HUES64 (cell line): ENCODE measurements around the gene ESRRB.

Experiments used
- H3K27ac ChIP-seq: 2 replicates; pipeline ENCODE4 v1.7.0; 2013; ENCODE audit warnings: low read depth, low read length, inconsistent platforms
- H3K27me3 ChIP-seq: 2 replicates; pipeline ENCODE4 v1.6.1; 2013; ENCODE audit warnings: mild to moderate bottlenecking, low read length; ENCODE audit not compliant: insufficient read depth
- H3K36me3 ChIP-seq: 2 replicates; pipeline ENCODE4 v1.6.1; 2013; ENCODE audit warnings: mild to moderate bottlenecking, low read length; ENCODE audit not compliant: insufficient read depth
- H3K4me1 ChIP-seq: 2 replicates; pipeline ENCODE4 v1.6.1; 2013; ENCODE audit warnings: mild to moderate bottlenecking, low read length, moderate library complexity; ENCODE audit not compliant: insufficient read depth
- H3K4me3 ChIP-seq: 2 replicates; pipeline ENCODE4 v1.5.1; 2013; ENCODE audit warnings: mild to moderate bottlenecking, low read length, moderate library complexity
- H3K9ac ChIP-seq: 2 replicates; pipeline ENCODE4 v1.6.1; 2013; ENCODE audit warnings: mild to moderate bottlenecking, low read depth, low read length
- H3K9me3 ChIP-seq: 2 replicates; pipeline ENCODE4 v1.6.1; 2013; ENCODE audit warnings: low read depth, low read length; ENCODE audit not compliant: insufficient read depth
- WGBS: fragments of 150-250, 120-280 bp; methylation state at CpG from one replicate; pipeline ENCODE4 v1.1.7; 2013; ENCODE audit warnings: missing lambda C conversion rate; 5-methylcytosine and 5-hydroxymethylcytosine counted together

Gene ESRRB

GRCh38 chr14:76430475-76430980 is 54.6 kb downstream of the ESRRB start:
- no peaks in the 10 kb centered on the region for H3K9me3 ChIP-seq
- no peak overlapping the region for H3K4me3 ChIP-seq
- H3K27me3 ChIP-seq, result no peaks in the 10 kb centered on the region
- H3K36me3 ChIP-seq, result no peaks in the 10 kb centered on the region
- WGBS, result 85% methylated on average over 4 of the region's 4 CpGs
- H3K9ac ChIP-seq, result no peak overlapping the region
- no peak overlapping the region for H3K27ac ChIP-seq
- no peaks in the 10 kb centered on the region for H3K4me1 ChIP-seq

- WGBS, result 91% methylated on average over 9 of the region's 9 CpGs
- Histone ChIP-seq H3K36me3 (no peaks in the 10 kb centered on the region), H3K27me3 (no peaks in the 10 kb centered on the region), H3K27ac (no peak overlapping the region), H3K4me3 (no peak overlapping the region), H3K9me3 (no peaks in the 10 kb centered on the region), H3K9ac (no peak overlapping the region), H3K4me1 (no peaks in the 10 kb centered on the region)
Observed at GRCh38 chr14:76431538-76431937, 55.6 kb downstream of the ESRRB start.

GRCh38 chr14:76432827-76433752 is 57.2 kb downstream of the ESRRB start:
- Histone ChIP-seq H3K9ac (no peak overlapping the region), H3K4me3 (no peak overlapping the region), H3K27ac (no peak overlapping the region), H3K9me3 (no peaks in the 10 kb centered on the region), H3K27me3 (no peaks in the 10 kb centered on the region), H3K4me1 (no peaks in the 10 kb centered on the region), H3K36me3 (no peaks in the 10 kb centered on the region)
- 81% methylated on average over 12 of the region's 13 CpGs for WGBS

GRCh38 chr14:76434220-76434619 is 58.3 kb downstream of the ESRRB start:
- H3K9ac ChIP-seq, result no peak overlapping the region
- no peaks in the 10 kb centered on the region for H3K27me3 ChIP-seq
- no peak overlapping the region for H3K27ac ChIP-seq
- no peaks in the 10 kb centered on the region for H3K4me1 ChIP-seq
- 92% methylated on average over 9 of the region's 9 CpGs for WGBS
- no peaks in the 10 kb centered on the region for H3K9me3 ChIP-seq
- H3K36me3 ChIP-seq, result no peaks in the 10 kb centered on the region
- no peak overlapping the region for H3K4me3 ChIP-seq

- no peaks in the 10 kb centered on the region for H3K4me1 ChIP-seq
- no peak overlapping the region for H3K4me3 ChIP-seq
- H3K9me3 ChIP-seq, result no peaks in the 10 kb centered on the region
- H3K27me3 ChIP-seq, result no peaks in the 10 kb centered on the region
- 96% methylated on average over 33 of the region's 33 CpGs for WGBS
- H3K9ac ChIP-seq, result no peak overlapping the region
- H3K36me3 ChIP-seq, result no peaks in the 10 kb centered on the region
- no peak overlapping the region for H3K27ac ChIP-seq
Observed at GRCh38 chr14:76439237-76439775, 63.4 kb downstream of the ESRRB start.

GRCh38 chr14:76446486-76446885 is 70.5 kb downstream of the ESRRB start:
- no peaks in the 10 kb centered on the region for H3K27me3 ChIP-seq
- H3K9me3 ChIP-seq, result no peaks in the 10 kb centered on the region
- H3K4me3 ChIP-seq, result no peak overlapping the region
- H3K4me1 ChIP-seq, result no peaks in the 10 kb centered on the region
- no peaks in the 10 kb centered on the region for H3K36me3 ChIP-seq
- no peak overlapping the region for H3K27ac ChIP-seq
- 89% methylated on average over 2 of the region's 2 CpGs for WGBS
- no peak overlapping the region for H3K9ac ChIP-seq

GRCh38 chr14:76446921-76447320 is 71.0 kb downstream of the ESRRB start:
- Histone ChIP-seq H3K27ac (no peak overlapping the region), H3K4me1 (no peaks in the 10 kb centered on the region), H3K27me3 (no peaks in the 10 kb centered on the region), H3K4me3 (no peak overlapping the region), H3K9ac (no peak overlapping the region), H3K36me3 (no peaks in the 10 kb centered on the region), H3K9me3 (no peaks in the 10 kb centered on the region)
- 91% methylated on average over 7 of the region's 7 CpGs for WGBS

GRCh38 chr14:76450476-76450875 is 74.5 kb downstream of the ESRRB start:
- Histone ChIP-seq H3K27me3 (no peaks in the 10 kb centered on the region), H3K4me1 (no peaks in the 10 kb centered on the region), H3K27ac (no peak overlapping the region), H3K4me3 (no peak overlapping the region), H3K9me3 (no peaks in the 10 kb centered on the region), H3K9ac (no peak overlapping the region), H3K36me3 (no peaks in the 10 kb centered on the region)
- 83% methylated on average over 4 of the region's 4 CpGs for WGBS

- Histone ChIP-seq H3K36me3 (no peaks in the 10 kb centered on the region), H3K9ac (no peak overlapping the region)
- 59% methylated on average over 2 of the region's 2 CpGs for WGBS
Observed at GRCh38 chr14:76456200-76456599, 80.3 kb downstream of the ESRRB start.

GRCh38 chr14:76456891-76457586 is 81.1 kb downstream of the ESRRB start:
- Histone ChIP-seq H3K36me3 (no peaks in the 10 kb centered on the region), H3K4me3 (no peak overlapping the region), H3K9ac (no peak overlapping the region), H3K9me3 (no peaks in the 10 kb centered on the region), H3K4me1 (no peaks in the 10 kb centered on the region; the same call in 1 of the 2 replicates), H3K27me3 (no peaks in the 10 kb centered on the region), H3K27ac (no peak overlapping the region)
- 91% methylated on average over 9 of the region's 9 CpGs for WGBS

More at GRCh38 chr14:76456200-76456599, 80.3 kb downstream of the ESRRB start:
- Histone ChIP-seq H3K4me3 (no peak overlapping the region), H3K4me1 (no peaks in the 10 kb centered on the region; the same call in 1 of the 2 replicates), H3K27me3 (no peaks in the 10 kb centered on the region), H3K27ac (no peak overlapping the region), H3K9me3 (no peaks in the 10 kb centered on the region)

- Histone ChIP-seq H3K27me3 (no peaks in the 10 kb centered on the region), H3K36me3 (no peaks in the 10 kb centered on the region), H3K9ac (no peak overlapping the region), H3K9me3 (no peaks in the 10 kb centered on the region), H3K4me1 (no peaks in the 10 kb centered on the region; the same call in 1 of the 2 replicates), H3K4me3 (no peak overlapping the region), H3K27ac (no peak overlapping the region)
- WGBS, result 95% methylated on average over 5 of the region's 5 CpGs
Observed at GRCh38 chr14:76457841-76458240, 81.9 kb downstream of the ESRRB start.
